WERI-Rb-1 (cell line): Measurements from ENCODE around the gene RRM2.

Experiments
- DNase-seq: peaks from one replicate; pipeline ENCODE4 v3.0.0-alpha.2; 2020
- H3K27ac ChIP-seq: fragments of 250-450 bp; sonication (Bioruptor Pico); 2 replicates; pipeline ENCODE4 v1.5.1; 2020; ENCODE audit warnings: mild to moderate bottlenecking, moderate library complexity
- H3K27me3 ChIP-seq: fragments of 250-450 bp; sonication (Bioruptor Pico); 2 replicates; pipeline ENCODE4 v1.5.1; 2021; ENCODE audit warnings: mild to moderate bottlenecking, low read depth, moderate library complexity; ENCODE audit not compliant: insufficient read depth, severe bottlenecking
- H3K36me3 ChIP-seq: fragments of 250-450 bp; sonication (Bioruptor Pico); 2 replicates; pipeline ENCODE4 v1.5.1; 2020; ENCODE audit warnings: mild to moderate bottlenecking, moderate library complexity
- H3K4me3 ChIP-seq: 2 replicates; pipeline ENCODE4 v1.5.1; 2011; ENCODE audit warnings: low read depth, mild to moderate bottlenecking, control low read depth, low read length
- H3K9me3 ChIP-seq: fragments of 250-450 bp; sonication (Bioruptor Pico); 2 replicates; pipeline ENCODE4 v1.5.1; 2021; ENCODE audit warnings: mild to moderate bottlenecking, moderate library complexity; ENCODE audit not compliant: severe bottlenecking
- CTCF ChIP-seq: IDR thresholded peaks from 2 replicates; pipeline ENCODE4 v1.5.1; 2011; ENCODE audit warnings: low read depth, mild to moderate bottlenecking, control low read depth, inconsistent platforms, low read length

The RRM2 gene

DNA sequence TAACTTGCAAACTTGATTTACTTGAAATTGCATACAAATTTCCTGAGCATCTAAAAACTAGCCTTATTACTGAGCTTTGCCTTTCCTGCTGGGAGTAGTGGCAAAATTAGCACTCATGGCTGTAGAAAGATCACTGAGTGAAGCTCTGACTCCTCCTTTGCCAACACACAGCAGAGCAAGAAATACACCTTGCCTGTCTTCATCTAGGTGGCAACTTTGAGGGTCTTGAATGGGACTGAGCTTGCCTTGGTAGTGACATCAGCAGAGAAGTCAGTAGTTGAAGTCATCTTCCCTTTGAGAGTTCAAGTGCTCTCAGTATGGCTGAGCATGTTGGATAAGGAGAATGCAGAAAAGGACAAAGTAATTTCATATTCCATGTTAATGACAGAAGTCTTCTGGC, 5.9 kb downstream of the RRM2 start:
- Histone ChIP-seq H3K9me3 (no peaks in the 10 kb centered on the region), H3K4me3 (no peak overlapping the region), H3K27ac (no peak overlapping the region), H3K36me3 (peaks cover 100% of the 10 kb centered on the region), H3K27me3 (no peaks in the 10 kb centered on the region)
- no peak for DNase-seq
- no peak for TF ChIP-seq CTCF

DNA sequence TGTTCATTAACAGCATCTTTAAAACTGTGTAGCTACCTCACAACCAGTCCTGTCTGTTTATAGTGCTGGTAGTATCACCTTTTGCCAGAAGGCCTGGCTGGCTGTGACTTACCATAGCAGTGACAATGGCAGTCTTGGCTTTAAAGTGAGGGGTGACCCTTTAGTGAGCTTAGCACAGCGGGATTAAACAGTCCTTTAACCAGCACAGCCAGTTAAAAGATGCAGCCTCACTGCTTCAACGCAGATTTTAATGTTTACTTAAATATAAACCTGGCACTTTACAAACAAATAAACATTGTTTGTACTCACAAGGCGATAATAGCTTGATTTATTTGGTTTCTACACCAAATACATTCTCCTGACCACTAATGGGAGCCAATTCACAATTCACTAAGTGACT, 7.0 kb downstream of the RRM2 start:
- Histone ChIP-seq H3K36me3 (peaks cover 93% of the 10 kb centered on the region), H3K27ac (no peak overlapping the region), H3K4me3 (no peak overlapping the region), H3K27me3 (no peaks in the 10 kb centered on the region), H3K9me3 (no peaks in the 10 kb centered on the region)
- no peak for TF ChIP-seq CTCF
- no peak for DNase-seq

- Histone ChIP-seq H3K27me3 (no peaks in the 10 kb centered on the region), H3K4me3 (no peak overlapping the region), H3K9me3 (no peaks in the 10 kb centered on the region), H3K27ac (peak overlapping the region; percentile 1), H3K36me3 (peaks cover 78% of the 10 kb centered on the region)
- DNase-seq = no peak
- TF ChIP-seq CTCF = no peak
Measured at GRCh38 chr2:10132043-10132575, 9.6 kb downstream of the RRM2 start.

GRCh38 chr2:10132596-10132995, 10.1 kb downstream of the RRM2 start:
- H3K9me3 ChIP-seq = no peaks in the 10 kb centered on the region
- no peak for TF ChIP-seq CTCF
- H3K4me3 ChIP-seq = no peak overlapping the region
- H3K27ac ChIP-seq = peak overlapping the region; percentile 34
- DNase-seq = no peak
- no peaks in the 10 kb centered on the region for H3K27me3 ChIP-seq
- H3K36me3 ChIP-seq = peaks cover 75% of the 10 kb centered on the region

DNA sequence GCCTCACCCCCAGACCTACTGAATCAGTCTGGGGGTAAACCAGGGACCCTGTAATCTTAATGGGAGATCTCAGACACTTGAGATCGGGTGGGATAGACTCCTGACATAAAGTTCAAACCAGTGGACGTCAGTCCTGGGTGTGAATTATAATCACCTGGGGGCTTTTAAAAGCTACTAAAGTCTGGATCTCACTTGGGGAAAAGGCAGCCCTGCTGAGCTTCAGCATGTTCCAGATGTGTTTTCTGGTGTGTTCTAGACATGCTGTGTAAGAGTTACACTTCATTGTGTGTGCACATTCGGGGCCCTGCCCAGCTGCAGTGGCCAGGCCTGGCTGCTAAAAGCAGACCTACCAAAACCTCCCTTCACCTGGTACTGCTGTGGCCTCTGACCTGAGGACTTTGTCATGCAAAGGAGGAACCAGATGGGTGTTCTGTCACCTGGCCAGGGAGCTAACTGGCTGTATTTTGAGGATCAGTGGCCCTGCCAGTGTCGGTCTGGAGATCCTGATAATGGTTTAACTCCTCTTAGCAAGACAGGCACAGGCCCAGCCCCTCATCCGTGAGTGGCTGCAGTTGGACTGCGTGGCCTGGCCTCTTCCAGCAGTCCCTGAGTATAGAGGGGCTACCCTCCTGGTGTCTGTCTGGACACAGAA, 10.6 kb downstream of the RRM2 start:
- H3K36me3 ChIP-seq = peaks cover 70% of the 10 kb centered on the region
- no peaks in the 10 kb centered on the region for H3K9me3 ChIP-seq
- TF ChIP-seq CTCF = no peak
- peak overlapping the region; percentile 34 for H3K27ac ChIP-seq
- H3K4me3 ChIP-seq = no peak overlapping the region
- DNase-seq = no peak
- no peaks in the 10 kb centered on the region for H3K27me3 ChIP-seq
